HG03108 (cell line): ENCODE measurements around the gene FGL2.
"Not testable (repeated sequence)": the region's sequence is repeated elsewhere in the genome, so short reads cannot be mapped to it uniquely, and the experiment has no call there.

ENCODE experiments used
- ATAC-seq: cut with Tn5 transposase; IDR thresholded peaks from one replicate; pipeline ENCODE4 v1.9.1; 2021; ENCODE audit warnings: moderate library complexity; ENCODE audit not compliant: unreplicated experiment

FGL2 gene

DNA sequence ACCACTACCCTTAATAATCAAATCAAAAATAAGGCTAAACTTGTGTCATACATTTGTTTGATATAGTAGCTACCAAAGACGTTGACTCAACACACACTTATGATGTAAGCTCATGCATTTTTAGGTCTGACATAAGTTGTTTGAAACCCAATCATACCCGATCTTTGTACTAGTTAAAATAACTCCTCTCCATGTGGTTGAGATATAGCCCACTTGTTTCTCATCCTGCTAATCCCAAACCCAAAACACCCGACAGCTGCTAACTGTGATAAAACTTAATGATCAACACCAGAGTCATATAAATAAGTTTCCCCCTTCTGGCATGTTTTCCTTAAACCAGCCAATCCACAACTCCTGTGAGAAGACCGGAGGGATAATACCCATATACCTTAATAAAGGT is 28.5 kb downstream of the FGL2 start:
- ATAC-seq: not testable (repeated sequence)

DNA sequence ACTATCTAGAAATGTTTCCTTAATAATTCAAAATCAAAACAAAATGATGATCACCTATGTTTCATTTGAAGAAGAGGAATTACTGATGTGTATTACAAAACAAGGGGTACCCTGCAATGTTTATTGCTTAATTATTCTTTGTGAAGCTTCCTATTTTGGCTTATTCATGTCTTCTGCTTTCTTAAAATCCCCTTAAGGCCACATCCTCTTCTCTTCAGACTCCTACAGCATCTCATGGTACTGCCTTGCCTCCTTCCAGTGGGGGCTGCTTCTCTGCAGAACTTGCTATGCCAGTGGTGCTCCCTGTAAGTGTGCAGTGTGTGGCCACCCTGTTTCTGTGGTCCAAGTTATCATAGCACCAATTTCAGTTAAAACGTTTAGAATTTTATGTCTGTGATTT is 42.2 kb downstream of the FGL2 start:
- peak; percentile 60 for ATAC-seq

GRCh38 chr7:77157034-77157433 is 42.6 kb downstream of the FGL2 start:
- ATAC-seq: peak; percentile 76

- not testable (repeated sequence) for ATAC-seq
These were observed 43.8 kb downstream of the FGL2 start for GRCh38 chr7:77155601-77156377.

DNA sequence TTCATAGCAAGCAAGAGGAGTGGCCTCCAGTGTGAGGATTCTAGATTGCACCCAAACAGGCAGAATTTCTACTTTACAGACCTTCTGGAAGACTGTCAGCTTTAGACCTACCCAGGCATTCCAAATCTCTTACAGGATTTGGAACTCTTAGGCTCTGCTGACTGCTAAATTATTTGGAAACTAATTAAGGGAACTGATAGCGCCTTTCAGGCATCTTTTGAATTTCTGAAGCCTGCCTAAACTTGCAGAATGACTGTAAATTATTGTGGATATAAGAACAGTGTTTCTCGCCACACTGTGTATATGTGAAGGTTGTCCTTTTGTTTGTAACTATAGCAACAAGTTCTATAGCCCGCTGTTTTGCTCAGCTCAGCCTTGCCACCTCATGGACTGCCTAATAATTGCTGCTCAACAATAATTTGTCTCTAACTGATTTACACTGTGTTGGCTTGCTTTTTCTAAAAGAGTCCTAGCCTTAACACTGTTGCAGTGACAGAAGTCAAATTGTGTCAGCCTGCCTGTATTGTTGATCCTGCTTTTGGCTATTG is 44.6 kb downstream of the FGL2 start:
- ATAC-seq: peak; percentile 36

GRCh38 chr7:77152232-77152631 is 47.4 kb downstream of the FGL2 start:
- not testable (repeated sequence) for ATAC-seq
